HG03432 (cell line): ENCODE results near the gene AK1.
A peak's percentile ranks its signal among the peaks of the same experiment; 100 is the strongest.

Experiments used
- ATAC-seq: cut with Tn5 transposase; IDR thresholded peaks from one replicate; pipeline ENCODE4 v1.9.1; 2021; ENCODE audit warnings: mild to moderate bottlenecking, moderate library complexity; ENCODE audit not compliant: unreplicated experiment

The AK1 gene

GRCh38 chr9:127909839-127910273, 32.4 kb upstream of the AK1 start:
- no peak for ATAC-seq

- ATAC-seq = no peak
These were observed 31.1 kb upstream of the AK1 start for GRCh38 chr9:127908660-127908926.

GRCh38 chr9:127907867-127908659, 30.6 kb upstream of the AK1 start:
- no peak for ATAC-seq

- peak; percentile 36 for ATAC-seq
These were observed 28.3 kb upstream of the AK1 start for GRCh38 chr9:127905788-127906191.

- ATAC-seq = peak; percentile 1
These were observed 27.7 kb upstream of the AK1 start for GRCh38 chr9:127905004-127905728.

- ATAC-seq = no peak
These were observed 27.1 kb upstream of the AK1 start for GRCh38 chr9:127904561-127905003.

GRCh38 chr9:127903557-127904475, 26.3 kb upstream of the AK1 start:
- ATAC-seq = no peak

- ATAC-seq = peak; percentile 67
These were observed 21.9 kb upstream of the AK1 start, which contains the start of gene ST6GALNAC6 for GRCh38 chr9:127899128-127899943. Gene ST6GALNAC6 (minus strand): TSS chr9:127899603. CDS start chr9:127897981, 1,622 bp downstream.

GRCh38 chr9:127898433-127899127, 21.1 kb upstream of the AK1 start:
- ATAC-seq = no peak

GRCh38 chr9:127897193-127897692, 19.8 kb upstream of the AK1 start:
- no peak for ATAC-seq

- no peak for ATAC-seq
These were observed 19.1 kb upstream of the AK1 start for GRCh38 chr9:127896395-127897192.

GRCh38 chr9:127895811-127896210, 18.3 kb upstream of the AK1 start:
- no peak for ATAC-seq

- ATAC-seq = no peak
These were observed 15.9 kb upstream of the AK1 start for GRCh38 chr9:127893392-127893791.

GRCh38 chr9:127892831-127893230, 15.4 kb upstream of the AK1 start:
- ATAC-seq = no peak

GRCh38 chr9:127890053-127890452, 12.6 kb upstream of the AK1 start:
- ATAC-seq = no peak

- no peak for ATAC-seq
These were observed 10.3 kb upstream of the AK1 start for GRCh38 chr9:127887792-127888191.

- ATAC-seq = no peak
These were observed 9.0 kb upstream of the AK1 start for GRCh38 chr9:127886401-127886972.

- ATAC-seq = no peak
These were observed 8.2 kb upstream of the AK1 start for GRCh38 chr9:127885508-127886281.
